HepG2 (cell line): Measurements from ENCODE around the gene SLC25A51. TPM values are rescaled to one million over a fixed set of nuclear protein-coding genes. Genes with fewer than 3 reads are reported as not detected.

Experiments used
- ATAC-seq: fragments of 200-7000 bp; cut with Tn5 transposase; 3 replicates; pipeline ENCODE4 v1.9.1; 2020; ENCODE audit warnings: mild to moderate bottlenecking, moderate library complexity
- BruUV-seq: library from RNA; stranded (reverse); fragments of 400-500 nt; replicated peaks from 2 replicates; lab custom pipeline; 2021; lab: Mats Ljungman, UMichigan
- CTCF ChIA-PET: fragments of 300-600 bp; formaldehyde crosslinking; extraction: SDS; loops from one replicate; lab custom pipeline; 2021; ENCODE audit warnings: low total read pairs, inconsistent platforms, low intra/inter-chr PET ratio; lab: Yijun Ruan, JAX
- POLR2A ChIA-PET: fragments of 350-600 bp; sonication (Branson Sonifier 250); formaldehyde crosslinking; loops from one replicate; lab custom pipeline; 2020; ENCODE audit warnings: antibody characterized with exemption, inconsistent platforms; lab: Yijun Ruan, JAX
- DNase-seq: peaks from one replicate; pipeline ENCODE4 v3.0.0-alpha.2; 2015; ENCODE audit warnings: low spot score
- FAIRE-seq: peaks from 3 replicates; lab custom pipeline; 2011; peaks lifted over from hg19 to GRCh38; lab: Jason Lieb, UNC
- H2AFZ ChIP-seq: one replicate; pipeline ENCODE4 v1.6.1; 2011; ENCODE audit warnings: low read length, inconsistent platforms
- H3K27ac ChIP-seq: fragments of 300-600 bp; 3 replicates; pipeline ENCODE4 v1.8.0; 2011; ENCODE audit warnings: mixed run types, mild to moderate bottlenecking, mixed read lengths, low read length, inconsistent platforms; ENCODE audit not compliant: insufficient read depth; ENCODE audit errors: extremely low read length
- H3K27me3 ChIP-seq, 2 experiments: fragments of 200-600 bp in 1 of 2; 2 replicates in 1 of 2; 3 replicates in 1 of 2; pipeline versions ENCODE4 v1.6.0 to v1.8.0; 2011; ENCODE audit warnings: low read length in 2 of 2, mild to moderate bottlenecking in 2 of 2, moderate library complexity in 2 of 2, inconsistent platforms in 1 of 2; ENCODE audit not compliant: insufficient read depth in 2 of 2, control insufficient read depth in 1 of 2
- H3K36me3 ChIP-seq, 2 experiments: fragments of 200-600 bp in 1 of 2; replicated peaks in 1 of 2; 2 replicates in 1 of 2; 3 replicates in 1 of 2; pipeline versions ENCODE4 v1.5.1 to v1.8.0; 2011; ENCODE audit warnings: low read length in 2 of 2, inconsistent platforms in 1 of 2; ENCODE audit not compliant: insufficient read depth in 2 of 2, control insufficient read depth in 1 of 2
- H3K4me1 ChIP-seq: 2 replicates; pipeline ENCODE4 v1.5.1; 2012; ENCODE audit warnings: low read length, inconsistent platforms; ENCODE audit not compliant: insufficient read depth
- H3K4me2 ChIP-seq: 2 replicates; pipeline ENCODE4 v1.6.0; 2011; ENCODE audit warnings: low read depth, low read length, inconsistent platforms
- H3K4me3 ChIP-seq, 3 experiments: fragments of 200-600 bp in 1 of 3; sonication (generic), shearing (Covaris generic) in 1 of 3; replicated peaks in 1 of 3; 2 replicates each; pipeline ENCODE4 v1.5.1; 2011 to 2016; ENCODE audit warnings: low read length in 3 of 3, inconsistent platforms in 2 of 3, low read depth in 2 of 3, mild to moderate bottlenecking in 2 of 3, control low read depth in 1 of 3, mixed read lengths in 1 of 3; ENCODE audit not compliant: insufficient read depth in 1 of 3
- H3K79me2 ChIP-seq: one replicate; pipeline ENCODE4 v1.6.1; 2011; ENCODE audit warnings: low read length, inconsistent platforms; ENCODE audit not compliant: insufficient read depth
- H3K9ac ChIP-seq: 2 replicates; pipeline ENCODE4 v1.6.0; 2011; ENCODE audit warnings: mild to moderate bottlenecking, low read depth, low read length, inconsistent platforms; ENCODE audit not compliant: insufficient read depth
- H3K9me3 ChIP-seq: 2 replicates; pipeline ENCODE4 v1.5.1; 2012; ENCODE audit warnings: mild to moderate bottlenecking, low read length
- H4K20me1 ChIP-seq: 2 replicates; pipeline ENCODE4 v1.6.0; 2011; ENCODE audit warnings: inconsistent platforms, mild to moderate bottlenecking, low read length, moderate library complexity; ENCODE audit not compliant: insufficient read depth
- GATAD2A ChIP-seq: IDR thresholded peaks from 2 replicates; pipeline ENCODE4 v1.6.1; 2016
- HOXA3 ChIP-seq: sonication (generic); formaldehyde crosslinking; IDR thresholded peaks from 2 replicates; pipeline ENCODE4 v1.5.0; 2020; ENCODE audit warnings: missing genetic modification reagents
- LCORL ChIP-seq, 2 experiments: fragments of 450-650 bp in 1 of 2; sonication (generic) in 1 of 2; formaldehyde crosslinking in 1 of 2; IDR thresholded peaks; 2 replicates each; pipeline versions ENCODE4 v1.5.0 to v1.6.1; 2017 to 2020; ENCODE audit warnings: antibody characterized with exemption in 1 of 2, missing genetic modification reagents in 1 of 2
- RBM22 ChIP-seq: fragments of 200-400 bp; formaldehyde crosslinking; optimal IDR thresholded peaks from 2 replicates; pipeline ENCODE3; 2017; ENCODE audit warnings: mild to moderate bottlenecking, low read length, moderate library complexity
- SIN3A ChIP-seq: IDR thresholded peaks from 2 replicates; pipeline ENCODE4 v1.6.1; 2011; ENCODE audit warnings: low read depth, mild to moderate bottlenecking, control low read depth, low read length, borderline replicate concordance
- TGIF2 ChIP-seq: IDR thresholded peaks from 2 replicates; pipeline ENCODE4 v1.6.1; 2016; ENCODE audit warnings: control low read depth, missing compliant biosample characterization
- ZEB1 ChIP-seq: IDR thresholded peaks from 2 replicates; pipeline ENCODE4 v1.6.1; 2012; ENCODE audit warnings: mild to moderate bottlenecking, low read depth, inconsistent platforms; ENCODE audit not compliant: insufficient replicate concordance
- ZNF263 ChIP-seq: sonication (generic); formaldehyde crosslinking; IDR thresholded peaks from 2 replicates; pipeline ENCODE4 v1.4.0; 2020; ENCODE audit warnings: missing genetic modification reagents
- ZNF280D ChIP-seq: sonication (generic); formaldehyde crosslinking; IDR thresholded peaks from 2 replicates; pipeline ENCODE4 v1.5.1; 2020; ENCODE audit warnings: mild to moderate bottlenecking, missing genetic modification reagents
- ZNF543 ChIP-seq: sonication (generic); formaldehyde crosslinking; IDR thresholded peaks from 2 replicates; pipeline ENCODE4 v1.4.0; 2020; ENCODE audit warnings: mild to moderate bottlenecking, missing genetic modification reagents
- ZSCAN25 ChIP-seq: sonication (generic); formaldehyde crosslinking; IDR thresholded peaks from 2 replicates; pipeline ENCODE4 v1.8.0; 2022; ENCODE audit warnings: mild to moderate bottlenecking, missing genetic modification reagents
- WGBS: methylation state at CpG from one replicate; pipeline ENCODE4 v1.1.6; 2017; ENCODE audit warnings: low lambda C conversion rate; 5-methylcytosine and 5-hydroxymethylcytosine counted together
- in situ Hi-C: cut with HindIII; loops from 2 replicates; pipeline ENCODE4 v1.10.0; 2017; ENCODE audit warnings: low pct_unique_long_range_greater_than_20kb; ENCODE audit not compliant: extremely low pct_ligation_motif_present
- intact Hi-C: fragments of 100-400 bp; cut with micrococcal nuclease; formaldehyde crosslinking; loops from one replicate; pipeline ENCODE4 v1.10.0; 2022; ENCODE audit not compliant: unreplicated experiment
- polyA plus RNA-seq, 8 experiments: library from polyadenylated mRNA; depleted of rRNA in 3 of 8; stranded (reverse) in 7 of 8; unstranded in 1 of 8; fragments of >200 nt; fragmentation: Illumina TruSeq in 4 of 8; extraction: Trizol in 4 of 8; gene quantifications; 2 replicates each; pipeline versions ENCODE4 v1.2.1 to v1.2.3, GENCODE V29; 2011 to 2016; ENCODE audit warnings: low read depth in 4 of 8, missing spikeins in 1 of 8, mixed read lengths in 1 of 8; ENCODE audit not compliant: insufficient read depth in 1 of 8
- total RNA-seq, 5 experiments: library from RNA; depleted of rRNA; stranded (reverse); fragments of >200 nt; fragmentation: Illumina TruSeq; extraction: Trizol; gene quantifications; 2 replicates each; pipeline ENCODE4 v1.2.3, GENCODE V29; 2016; ENCODE audit warnings: low read depth in 1 of 5

The SLC25A51 gene
- total and polyA plus RNA-seq, 2 of the 13 experiments (the other 11 are each of a cell fraction or from before 2014, with no cell fraction given) = 14.6 to 37.7 TPM

GRCh38 chr9:37927601-37928551, 23.9 kb upstream of the SLC25A51 start:
- ChIA-PET POLR2A (no interaction called here), CTCF (interaction anchor here (0.6 kb wide), 1 partner anchor 13 kb away, joined by 3 read pairs; no protein-coding TSS in a partner anchor)
- 95% methylated on average over 8 of the region's 13 CpGs for WGBS
- no peak overlapping the region for H3K27ac ChIP-seq
- peak; percentile 48; the same call in 1 of the 2 replicates for TF ChIP-seq ZNF263 (CRISPR knock-in tag)
- TF ChIP-seq ZNF543 (CRISPR knock-in tag) = no peak
- TF ChIP-seq RBM22 = peak; percentile 60
- peak; percentile 14; the same call in 2 of the 3 replicates for ATAC-seq
- no peak overlapping the region; the same call in 1 of the 2 replicates for H3K9ac ChIP-seq
- no TSS peak for BruUV-seq
- peaks cover 31% of the 10 kb centered on the region; the same call in 1 of the 2 replicates for H4K20me1 ChIP-seq
- intact Hi-C loops (no loop called here), in situ Hi-C loops (no loop called here)
- no peak overlapping the region for H2AFZ ChIP-seq
- H3K79me2 ChIP-seq = peaks cover 9% of the 10 kb centered on the region
- H3K4me1 ChIP-seq = peaks cover 16% of the 10 kb centered on the region
- peaks cover 36 to 78% of the 10 kb centered on the region in 2 experiments for H3K36me3 ChIP-seq
- no peak for DNase-seq
- H3K4me3 ChIP-seq = no peak overlapping the region
- no peak for FAIRE-seq
- H3K9me3 ChIP-seq = no peaks in the 10 kb centered on the region
- no peaks in the 10 kb centered on the region for H3K27me3 ChIP-seq
- H3K4me2 ChIP-seq = no peak overlapping the region

DNA sequence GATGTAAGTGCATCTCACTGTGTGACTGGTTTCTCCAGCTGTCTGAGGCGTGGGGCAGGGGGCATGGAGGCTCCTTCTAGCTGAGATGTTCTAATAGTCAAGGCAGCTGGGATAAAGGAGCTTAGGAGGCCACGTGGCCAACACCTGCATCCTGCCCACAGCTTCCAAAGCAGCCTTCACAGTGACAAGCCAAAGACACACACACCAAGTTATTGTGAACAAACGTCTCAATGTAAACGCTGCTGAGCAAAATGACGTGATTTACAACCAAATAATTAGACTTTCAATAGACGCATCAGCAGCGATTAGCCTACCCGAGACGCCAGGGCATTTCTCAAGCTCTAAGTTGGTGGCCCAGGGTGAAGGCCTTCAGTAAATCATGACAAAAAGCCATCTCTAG, 23.2 kb upstream of the SLC25A51 start:
- H2AFZ ChIP-seq = no peak overlapping the region
- peaks cover 38% of the 10 kb centered on the region; the same call in 1 of the 2 replicates for H4K20me1 ChIP-seq
- no peaks in the 10 kb centered on the region for H3K27me3 ChIP-seq
- in situ Hi-C loops (no loop called here), intact Hi-C loops (no loop called here)
- 96% methylated on average over 8 of the region's 9 CpGs for WGBS
- peaks cover 9% of the 10 kb centered on the region for H3K79me2 ChIP-seq
- H3K36me3 ChIP-seq = peaks cover 37 to 85% of the 10 kb centered on the region in 2 experiments
- ATAC-seq (no peak), DNase-seq (no peak), FAIRE-seq (no peak)
- no peak overlapping the region for H3K27ac ChIP-seq
- POLR2A ChIA-PET = no interaction called here
- no TSS peak for BruUV-seq
- no peak overlapping the region for H3K4me3 ChIP-seq
- CTCF ChIA-PET = interaction anchor here (0.6 kb wide), 1 partner anchor 12 kb away, joined by 3 read pairs; no protein-coding TSS in a partner anchor
- H3K9me3 ChIP-seq = no peaks in the 10 kb centered on the region
- no peak overlapping the region for H3K9ac ChIP-seq
- H3K4me2 ChIP-seq = no peak overlapping the region
- peaks cover 16% of the 10 kb centered on the region for H3K4me1 ChIP-seq
- TF ChIP-seq ZNF280D (CRISPR knock-in tag) (no peak), RBM22 (no peak), GATAD2A (CRISPR knock-in tag) (no peak), SIN3A (no peak), ZSCAN25 (CRISPR knock-in tag) (no peak), HOXA3 (CRISPR knock-in tag) (no peak), ZEB1 (no peak), TGIF2 (CRISPR knock-in tag) (no peak), LCORL (IDR thresholded peaks at IDR 0.05) (no peak), LCORL (CRISPR knock-in tag; IDR thresholded peaks at IDR 0.05) (no peak)
